Fibroblast of villous mesenchyme (primary cell): ENCODE data around the gene CERT1. TPM values are rescaled to one million over a fixed set of nuclear protein-coding genes. Genes with fewer than 3 reads are reported as not detected.

Experiments used
- DNase-seq: peaks from one replicate; pipeline ENCODE4 v3.0.0-alpha.2; 2010; ENCODE audit warnings: low read depth
- H3K4me3 ChIP-seq: 2 replicates; pipeline ENCODE4 v1.5.1; 2011; ENCODE audit warnings: low read depth, mild to moderate bottlenecking, low read length
- total RNA-seq: library from RNA; depleted of rRNA; stranded (reverse); fragments of >200 nt; gene quantifications from 2 replicates; pipeline ENCODE4 v1.2.3, GENCODE V29; 2012
- TF ChIP-seq, protein P1 (sequence below): IDR thresholded peaks from 2 replicates; pipeline ENCODE4 v1.5.1; 2012; ENCODE audit warnings: low read depth, mild to moderate bottlenecking, low read length; ENCODE audit not compliant: insufficient read depth

The CERT1 gene
- total RNA-seq, 1 donor: 27.2 TPM

DNA sequence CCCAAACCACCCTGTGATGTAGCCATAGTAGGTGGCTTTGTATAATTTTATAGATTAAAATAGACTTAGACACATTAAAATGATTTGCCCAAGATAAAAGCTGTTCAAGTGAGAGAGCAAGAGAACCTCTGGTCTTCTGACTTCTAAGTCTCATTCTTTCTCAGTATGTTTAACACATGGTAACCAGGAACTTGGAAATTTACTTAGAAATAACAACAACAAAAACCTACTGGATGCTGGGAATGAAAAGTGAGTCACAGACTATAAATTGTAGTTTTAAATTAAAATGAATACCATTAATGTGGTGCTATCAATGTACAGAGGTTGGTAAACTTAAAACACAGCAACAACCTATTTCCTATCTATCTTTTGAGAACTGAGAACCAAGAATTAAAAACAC, 144.0 kb downstream of the CERT1 start:
- TF ChIP-seq, protein P1, sequence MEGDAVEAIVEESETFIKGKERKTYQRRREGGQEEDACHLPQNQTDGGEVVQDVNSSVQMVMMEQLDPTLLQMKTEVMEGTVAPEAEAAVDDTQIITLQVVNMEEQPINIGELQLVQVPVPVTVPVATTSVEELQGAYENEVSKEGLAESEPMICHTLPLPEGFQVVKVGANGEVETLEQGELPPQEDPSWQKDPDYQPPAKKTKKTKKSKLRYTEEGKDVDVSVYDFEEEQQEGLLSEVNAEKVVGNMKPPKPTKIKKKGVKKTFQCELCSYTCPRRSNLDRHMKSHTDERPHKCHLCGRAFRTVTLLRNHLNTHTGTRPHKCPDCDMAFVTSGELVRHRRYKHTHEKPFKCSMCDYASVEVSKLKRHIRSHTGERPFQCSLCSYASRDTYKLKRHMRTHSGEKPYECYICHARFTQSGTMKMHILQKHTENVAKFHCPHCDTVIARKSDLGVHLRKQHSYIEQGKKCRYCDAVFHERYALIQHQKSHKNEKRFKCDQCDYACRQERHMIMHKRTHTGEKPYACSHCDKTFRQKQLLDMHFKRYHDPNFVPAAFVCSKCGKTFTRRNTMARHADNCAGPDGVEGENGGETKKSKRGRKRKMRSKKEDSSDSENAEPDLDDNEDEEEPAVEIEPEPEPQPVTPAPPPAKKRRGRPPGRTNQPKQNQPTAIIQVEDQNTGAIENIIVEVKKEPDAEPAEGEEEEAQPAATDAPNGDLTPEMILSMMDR: no peak
- no peak overlapping the region for H3K4me3 ChIP-seq
- peak; percentile 73 for DNase-seq

DNA sequence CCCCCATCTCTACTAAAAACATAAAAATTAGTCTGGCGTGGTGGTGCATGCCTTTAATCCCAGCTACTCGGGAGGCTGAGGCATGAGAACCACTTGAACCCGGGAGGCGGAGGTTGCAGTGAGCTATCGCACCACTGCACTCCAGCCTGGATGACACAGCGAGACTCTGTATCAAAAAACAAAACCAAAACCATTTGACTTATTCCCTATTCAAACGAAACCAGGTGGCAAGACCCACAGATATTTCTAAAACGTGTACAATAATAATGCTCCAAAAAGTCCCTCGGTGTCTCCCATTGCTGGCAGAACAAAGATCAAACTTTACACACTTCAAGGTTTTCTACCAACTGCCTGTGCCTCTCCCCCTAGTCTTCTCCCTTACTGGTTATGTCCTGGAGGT, 144.6 kb downstream of the CERT1 start:
- DNase-seq: no peak
- no peak overlapping the region for H3K4me3 ChIP-seq
- TF ChIP-seq, protein P1: no peak

DNA sequence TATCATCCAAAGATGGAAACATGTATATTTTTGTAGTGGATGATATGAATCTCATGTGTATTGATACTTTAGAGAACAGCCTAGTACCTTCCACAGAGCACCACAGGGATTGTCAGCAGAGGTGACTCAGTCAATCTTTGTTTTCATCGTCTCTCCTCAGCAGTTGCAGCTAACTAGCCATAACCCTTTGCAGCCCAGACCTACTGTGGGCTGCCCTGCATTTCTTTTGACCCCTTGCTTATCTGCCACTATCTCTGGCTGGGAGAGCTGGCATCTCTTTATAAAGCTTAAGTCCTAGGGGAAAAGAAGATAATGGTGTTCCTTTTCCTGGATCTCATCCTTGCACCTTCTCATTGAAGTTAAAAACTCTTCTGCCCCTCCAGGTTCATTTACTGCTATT, 145.7 kb downstream of the CERT1 start:
- TF ChIP-seq, protein P1: no peak
- H3K4me3 ChIP-seq: no peak overlapping the region
- no peak for DNase-seq

DNA sequence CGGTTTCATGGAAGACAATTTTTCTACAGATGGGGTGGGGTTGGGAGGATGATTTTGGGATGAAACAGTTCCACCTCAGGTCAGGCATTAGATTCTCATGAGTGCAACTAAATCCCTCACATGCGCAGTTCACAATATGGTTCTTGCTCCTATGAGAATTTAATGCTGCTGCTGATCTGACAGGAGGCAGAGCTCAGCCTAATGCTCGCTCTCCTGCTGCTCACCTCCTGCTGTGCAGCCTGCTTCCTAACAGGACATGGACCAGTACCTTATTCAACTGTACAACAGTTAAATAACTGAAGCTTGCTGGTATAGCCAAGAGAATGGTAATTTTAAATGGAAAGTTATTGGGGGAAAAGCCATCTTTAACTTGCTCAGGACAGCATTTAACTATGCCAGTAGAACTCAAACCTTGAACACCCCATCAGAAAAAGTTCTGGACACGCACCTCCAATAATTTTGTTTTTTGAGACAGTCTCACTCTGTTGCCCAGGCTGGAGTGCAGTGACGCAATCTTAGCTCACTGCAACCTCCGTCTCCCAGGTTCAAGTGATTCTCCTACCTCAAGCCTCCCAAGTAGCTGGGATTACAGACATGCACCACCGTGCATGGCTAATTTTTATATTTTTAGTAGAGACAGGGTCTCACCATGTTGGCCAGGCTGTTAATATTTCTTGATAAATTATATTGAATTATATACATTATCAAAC, 146.7 kb downstream of the CERT1 start:
- no peak overlapping the region for H3K4me3 ChIP-seq
- DNase-seq: no peak
- TF ChIP-seq, protein P1: no peak

DNA sequence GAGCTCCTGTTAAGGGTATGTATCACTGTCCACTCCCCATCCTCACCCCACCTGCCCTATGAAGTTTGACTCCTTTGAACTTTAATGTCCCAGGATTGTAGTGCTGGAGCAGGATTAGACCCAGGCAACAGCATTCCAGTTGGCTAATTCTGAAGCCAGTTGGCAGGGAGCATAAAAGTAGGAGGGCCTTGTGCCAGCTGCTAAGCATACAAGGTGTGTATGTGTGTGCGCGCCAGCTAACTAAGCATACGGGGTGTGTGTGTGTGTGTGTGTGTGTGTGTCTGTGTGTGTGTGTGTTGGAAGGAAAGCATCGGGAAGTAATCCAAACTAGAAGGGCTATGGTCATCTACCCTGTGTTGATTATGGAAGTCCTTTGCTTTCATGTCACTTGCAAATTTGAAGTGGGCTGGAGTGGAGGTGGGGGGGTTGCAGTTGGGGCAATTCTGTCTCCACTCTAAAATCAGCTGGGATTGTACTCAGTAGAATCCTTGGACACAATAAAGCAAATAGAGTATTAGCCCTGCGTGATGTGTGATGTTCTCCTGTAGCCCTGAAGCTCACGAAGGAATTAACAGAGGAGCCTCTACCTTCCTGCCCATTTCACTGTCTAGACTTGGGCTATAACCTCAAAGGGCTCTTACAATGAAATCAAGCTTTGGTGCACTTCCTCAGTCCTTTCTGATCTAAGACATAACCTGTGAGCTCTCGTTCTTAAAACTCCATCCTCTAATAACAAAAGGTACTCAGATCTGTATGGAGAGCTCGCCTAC, 147.5 kb downstream of the CERT1 start:
- TF ChIP-seq, protein P1: no peak
- no peak for DNase-seq
- no peak overlapping the region for H3K4me3 ChIP-seq

DNA sequence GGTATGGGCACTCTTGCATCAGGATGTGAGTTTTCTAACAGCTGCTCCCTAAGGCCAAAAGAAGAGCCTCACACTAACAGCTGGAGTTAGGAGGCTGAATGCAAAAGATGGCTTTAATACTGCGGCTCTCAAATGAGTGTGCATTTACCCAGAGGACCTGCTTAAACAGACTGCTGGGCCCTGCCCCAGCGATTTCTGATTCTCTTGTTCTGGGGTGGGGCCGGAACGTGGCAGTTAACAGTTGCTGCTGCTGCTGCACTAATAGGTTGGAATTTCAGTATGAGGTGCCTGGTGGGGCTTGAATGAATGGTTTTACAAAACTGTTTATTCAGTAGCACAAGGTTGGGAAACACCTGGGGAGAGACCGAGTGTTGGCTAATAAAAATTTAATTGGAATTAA, 148.3 kb downstream of the CERT1 start:
- no peak overlapping the region for H3K4me3 ChIP-seq
- no peak for DNase-seq
- TF ChIP-seq, protein P1: no peak
